NCI-H510A treated with DMSO at 0.1 percent for 48 hours (cell line): Measurements from ENCODE around the gene MTRF1.

Experiments used
- DNase-seq: peaks from one replicate; lab custom pipeline; 2025; lab: John Stamatoyannopoulos, UW

Gene MTRF1

GRCh38 chr13:41224113-41225110, 39.0 kb downstream of the MTRF1 start:
- no peak for DNase-seq

- DNase-seq, result peak; percentile 3
Measured at GRCh38 chr13:41222259-41222852, 41.0 kb downstream of the MTRF1 start.

GRCh38 chr13:41220401-41220800, 43.0 kb downstream of the MTRF1 start:
- no peak for DNase-seq

GRCh38 chr13:41216160-41216559, 47.2 kb downstream of the MTRF1 start:
- no peak for DNase-seq

GRCh38 chr13:41213919-41214318, 49.5 kb downstream of the MTRF1 start:
- no peak for DNase-seq

GRCh38 chr13:41213316-41213715, 50.1 kb downstream of the MTRF1 start:
- DNase-seq, result no peak

- DNase-seq, result no peak
Measured at GRCh38 chr13:41212881-41213280, 50.5 kb downstream of the MTRF1 start.

GRCh38 chr13:41211062-41211461, 52.3 kb downstream of the MTRF1 start:
- DNase-seq, result no peak

GRCh38 chr13:41206467-41206866, 56.9 kb downstream of the MTRF1 start:
- DNase-seq, result no peak

GRCh38 chr13:41203810-41204209, 59.6 kb downstream of the MTRF1 start:
- no peak for DNase-seq

GRCh38 chr13:41200126-41200525, 63.2 kb downstream of the MTRF1 start:
- no peak for DNase-seq

GRCh38 chr13:41199526-41199925, 63.9 kb downstream of the MTRF1 start:
- no peak for DNase-seq

GRCh38 chr13:41199079-41199478, 64.3 kb downstream of the MTRF1 start:
- DNase-seq, result no peak

- no peak for DNase-seq
Measured at GRCh38 chr13:41196620-41197019, 66.8 kb downstream of the MTRF1 start.

- no peak for DNase-seq
Measured at GRCh38 chr13:41196011-41196410, 67.4 kb downstream of the MTRF1 start.

- DNase-seq, result peak; percentile 33
Measured at GRCh38 chr13:41193919-41194824, 69.2 kb downstream of the MTRF1 start, which contains the start of gene KBTBD7. Gene KBTBD7 (minus strand): TSS chr13:41194569. CDS start chr13:41194257, 312 bp downstream.

- no peak for DNase-seq
Measured at GRCh38 chr13:41193469-41193868, 69.9 kb downstream of the MTRF1 start.

GRCh38 chr13:41188584-41188983, 74.8 kb downstream of the MTRF1 start:
- no peak for DNase-seq

GRCh38 chr13:41186481-41186880, 76.9 kb downstream of the MTRF1 start:
- DNase-seq, result no peak

- no peak for DNase-seq
Measured at GRCh38 chr13:41182231-41182630, 81.1 kb downstream of the MTRF1 start.

GRCh38 chr13:41179593-41180250, 83.7 kb downstream of the MTRF1 start:
- DNase-seq, result no peak

- no peak for DNase-seq
Measured at GRCh38 chr13:41178040-41178439, 85.3 kb downstream of the MTRF1 start.
